Amniotic epithelial cell (primary cell): Measurements from ENCODE around the gene FEZ2.

Experiments used
- DNase-seq: peaks from one replicate; pipeline ENCODE4 v3.0.0-alpha.2; 2010; ENCODE audit warnings: low read depth

FEZ2 gene

GRCh38 chr2:36530178-36530982, 67.6 kb downstream of the FEZ2 start:
- peak; percentile 61 for DNase-seq

DNA sequence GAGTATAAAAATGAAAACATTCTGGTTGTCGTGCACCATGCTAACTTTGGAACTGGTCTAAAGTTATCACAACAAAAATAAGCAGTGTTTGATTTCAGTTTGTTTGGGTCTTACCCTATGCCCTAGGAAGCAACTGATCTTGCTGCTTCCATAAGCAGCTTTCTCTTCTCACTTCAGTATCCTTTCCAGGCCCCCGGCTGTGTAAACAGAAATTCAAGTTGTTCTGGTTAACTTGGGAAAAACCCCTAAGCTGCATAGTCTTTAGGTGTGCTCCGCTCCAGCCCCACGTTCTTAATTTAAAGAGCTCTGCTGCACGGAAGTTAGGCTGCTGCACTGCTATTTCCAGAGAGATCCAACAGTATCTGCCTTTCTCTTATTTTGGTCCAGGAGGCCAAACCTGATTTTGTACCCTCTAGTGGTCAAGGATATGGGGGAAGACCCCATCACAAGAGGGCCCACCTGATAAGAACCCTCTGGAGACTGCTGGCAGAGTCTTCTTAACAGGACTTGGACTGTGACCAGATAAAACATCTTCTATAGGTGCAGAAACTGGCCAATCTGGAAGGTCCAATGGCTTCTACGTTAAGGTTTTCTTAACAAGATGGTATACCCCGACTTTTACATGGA, 69.1 kb downstream of the FEZ2 start:
- no peak for DNase-seq

- no peak for DNase-seq
Measured at GRCh38 chr2:36528274-36528673, 69.7 kb downstream of the FEZ2 start.

DNA sequence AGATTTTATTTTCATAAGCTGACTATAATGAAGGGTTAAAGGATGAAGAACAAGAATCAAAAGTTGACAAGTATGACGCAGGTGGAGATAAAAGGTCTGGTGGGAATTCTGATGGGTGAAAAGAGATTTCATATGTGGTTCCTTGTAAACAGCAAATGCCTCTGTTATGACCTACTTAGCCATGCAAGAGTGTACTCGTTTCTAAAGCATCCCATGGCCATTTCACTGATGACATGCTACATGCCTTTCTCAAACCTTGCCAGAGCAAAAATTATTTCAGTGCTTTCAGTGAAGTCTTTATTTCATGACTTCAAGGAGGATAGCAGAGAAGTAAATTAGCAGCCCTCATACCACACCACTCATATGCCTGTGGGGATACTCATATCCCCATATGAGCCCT, 71.7 kb downstream of the FEZ2 start:
- peak; percentile 63 for DNase-seq

- DNase-seq = no peak
Measured at GRCh38 chr2:36525245-36525644, 72.7 kb downstream of the FEZ2 start.

DNA sequence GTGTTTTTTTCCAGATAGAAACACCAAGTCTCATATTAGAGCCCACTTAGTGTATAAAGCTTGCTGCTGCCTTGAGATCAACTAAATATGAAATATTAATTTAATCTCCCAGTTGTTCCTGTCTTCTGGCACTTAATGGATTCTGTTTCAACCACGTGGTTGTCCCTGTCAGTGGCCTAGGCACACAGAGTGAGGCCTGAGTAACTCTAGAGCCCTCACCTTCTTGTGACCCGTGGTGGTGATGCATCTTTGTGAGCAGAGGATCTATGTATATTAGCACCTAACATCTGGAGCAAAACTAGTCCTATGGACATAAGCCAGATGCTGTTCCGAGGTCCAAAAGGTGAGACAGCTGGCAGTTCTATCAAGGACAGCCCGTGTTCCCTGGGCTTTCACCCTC, 74.8 kb downstream of the FEZ2 start:
- DNase-seq = no peak

- DNase-seq = no peak
Measured at GRCh38 chr2:36520431-36520830, 77.5 kb downstream of the FEZ2 start.

GRCh38 chr2:36516136-36516870, 81.7 kb downstream of the FEZ2 start:
- peak; percentile 94 for DNase-seq

DNA sequence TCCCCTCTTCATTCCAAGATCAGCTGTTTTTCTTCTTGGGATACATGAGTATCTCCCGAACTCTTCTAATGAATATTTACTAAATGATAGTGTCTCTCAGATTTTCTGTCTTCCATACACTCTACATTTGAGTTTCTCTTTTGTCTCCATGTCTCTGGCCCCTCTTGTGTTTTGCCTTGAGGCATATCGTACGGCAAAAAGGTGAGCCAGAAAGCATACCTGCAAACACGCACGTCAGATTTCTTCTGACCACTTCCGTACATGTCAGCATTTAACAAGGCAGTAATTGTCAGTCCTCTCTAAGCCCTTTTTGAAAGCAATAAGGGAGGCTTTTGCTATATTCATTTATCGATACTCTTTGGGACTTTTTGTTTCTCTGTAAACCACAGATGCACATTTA, 82.4 kb downstream of the FEZ2 start:
- no peak for DNase-seq

DNA sequence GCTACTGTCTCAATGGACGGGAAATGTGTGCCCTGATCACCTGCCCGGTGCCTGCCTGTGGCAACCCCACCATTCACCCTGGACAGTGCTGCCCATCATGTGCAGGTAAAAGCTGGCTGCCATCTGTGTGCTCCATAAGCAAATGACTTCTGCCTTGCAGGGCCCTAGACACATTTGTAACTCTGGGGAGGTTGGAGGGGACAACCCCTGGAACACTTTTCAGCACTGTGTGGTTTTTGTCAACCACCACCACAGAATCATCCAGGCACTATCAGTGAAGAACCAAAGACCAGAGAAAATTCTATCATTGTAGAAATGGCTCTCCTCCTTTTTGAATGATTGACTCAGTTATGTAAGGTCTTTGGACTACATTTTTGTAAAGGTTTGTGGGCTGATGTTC, 84.3 kb downstream of the FEZ2 start:
- DNase-seq = no peak

- peak; percentile 46 for DNase-seq
Measured at GRCh38 chr2:36512705-36513104, 85.3 kb downstream of the FEZ2 start.

DNA sequence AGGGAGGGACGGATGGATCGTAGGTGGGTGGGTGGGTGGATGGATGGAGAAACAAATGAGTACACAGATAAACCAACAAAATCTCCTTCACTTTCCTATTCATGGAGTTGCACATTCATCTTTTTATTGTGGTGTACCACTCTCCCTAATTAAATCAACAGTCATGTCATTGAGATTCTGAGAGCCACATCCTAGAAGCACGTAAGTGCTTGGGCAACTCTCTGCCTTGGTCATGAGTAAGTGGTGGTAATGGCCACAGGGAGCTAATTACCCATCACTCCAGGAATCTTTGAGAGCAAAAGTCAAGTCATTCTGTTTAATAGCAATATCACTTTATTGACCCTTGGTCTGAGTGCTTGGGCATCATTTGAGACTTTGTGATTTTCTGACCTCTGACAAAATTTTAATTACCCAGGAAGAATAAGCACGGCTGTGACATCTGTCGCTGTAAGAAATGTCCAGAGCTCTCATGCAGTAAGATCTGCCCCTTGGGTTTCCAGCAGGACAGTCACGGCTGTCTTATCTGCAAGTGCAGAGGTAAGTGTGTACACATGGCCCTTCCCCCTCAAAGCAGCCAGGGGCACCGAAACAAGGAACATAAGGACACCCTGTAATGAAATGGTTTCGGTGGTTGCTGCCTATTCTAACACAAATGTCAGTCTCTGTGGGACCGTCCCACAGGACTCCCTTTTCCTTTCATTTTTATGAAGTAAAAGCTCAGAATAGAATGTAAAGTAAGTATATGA, 85.9 kb downstream of the FEZ2 start:
- DNase-seq = peak; percentile 74

GRCh38 chr2:36509075-36509474, 88.9 kb downstream of the FEZ2 start:
- DNase-seq = no peak

GRCh38 chr2:36507408-36507812, 90.6 kb downstream of the FEZ2 start:
- DNase-seq = peak; percentile 65
